CD4-positive, alpha-beta T cell treated with Interleukin-2 at 100 ng/mL for 4 hours (primary cell): ENCODE results near the gene NRL.
A peak's percentile ranks its signal among the peaks of the same experiment; 100 is the strongest.

ENCODE experiments used
- DNase-seq: peaks from one replicate; pipeline ENCODE4 v3.0.0-alpha.2; 2020; ENCODE audit warnings: low spot score

NRL gene

GRCh38 chr14:24098927-24099813 is 15.6 kb downstream of the NRL start:
- no peak for DNase-seq

DNA sequence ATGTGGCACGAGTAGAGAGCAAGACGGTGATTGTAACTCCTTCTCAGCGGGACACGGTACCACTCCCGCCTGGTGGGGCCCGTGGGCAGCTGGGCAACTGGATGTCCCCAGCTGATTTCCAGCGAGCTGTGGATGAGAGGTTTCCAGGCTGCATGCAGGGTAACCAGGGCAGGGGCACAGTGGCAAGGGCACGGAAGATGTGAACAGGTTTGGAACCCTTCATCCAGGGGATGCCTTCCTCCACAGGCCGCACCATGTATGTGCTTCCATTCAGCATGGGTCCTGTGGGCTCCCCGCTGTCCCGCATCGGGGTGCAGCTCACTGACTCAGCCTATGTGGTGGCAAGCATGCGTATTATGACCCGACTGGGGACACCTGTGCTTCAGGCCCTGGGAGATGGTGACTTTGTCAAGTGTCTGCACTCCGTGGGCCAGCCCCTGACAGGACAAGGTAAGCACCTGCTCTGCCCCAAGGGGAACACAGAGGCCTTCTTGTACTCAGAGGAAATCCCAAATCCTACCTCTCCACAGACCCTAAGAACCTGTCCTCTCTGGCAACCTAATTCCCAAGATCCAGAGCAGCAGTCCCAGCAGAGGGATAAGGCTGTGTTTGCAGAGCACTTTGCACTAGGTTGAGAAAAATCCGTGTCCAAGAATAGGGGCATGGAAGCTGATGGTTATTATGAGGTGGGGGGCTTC is 16.4 kb downstream of the NRL start:
- DNase-seq: no peak

DNA sequence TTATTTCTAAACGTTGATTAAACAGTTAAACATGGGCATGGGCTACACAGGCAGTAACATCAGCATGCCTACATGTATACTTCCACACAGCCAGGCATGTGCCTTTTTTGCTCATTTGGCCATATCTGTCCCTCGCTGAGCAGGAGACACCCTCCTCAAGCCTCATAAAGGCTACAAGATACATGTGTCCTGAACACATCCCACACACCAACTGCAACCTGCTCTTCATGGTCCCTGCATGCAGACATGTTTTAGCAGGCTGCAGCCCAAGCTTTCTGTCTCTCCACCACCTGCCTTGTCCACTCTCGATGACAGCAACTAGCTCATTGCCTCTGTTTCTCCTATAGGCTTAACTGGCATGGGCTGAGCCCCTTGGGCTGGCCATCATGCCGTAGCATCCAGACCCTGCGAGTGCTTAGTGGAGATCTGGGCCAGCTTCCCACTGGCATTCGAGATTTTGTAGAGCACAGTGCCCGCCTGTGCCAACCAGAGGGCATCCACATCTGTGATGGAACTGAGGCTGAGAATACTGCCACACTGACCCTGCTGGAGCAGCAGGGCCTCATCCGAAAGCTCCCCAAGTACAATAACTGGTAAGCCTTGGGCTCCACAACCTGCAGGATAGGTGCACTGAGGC is 18.1 kb downstream of the NRL start:
- DNase-seq: no peak

DNA sequence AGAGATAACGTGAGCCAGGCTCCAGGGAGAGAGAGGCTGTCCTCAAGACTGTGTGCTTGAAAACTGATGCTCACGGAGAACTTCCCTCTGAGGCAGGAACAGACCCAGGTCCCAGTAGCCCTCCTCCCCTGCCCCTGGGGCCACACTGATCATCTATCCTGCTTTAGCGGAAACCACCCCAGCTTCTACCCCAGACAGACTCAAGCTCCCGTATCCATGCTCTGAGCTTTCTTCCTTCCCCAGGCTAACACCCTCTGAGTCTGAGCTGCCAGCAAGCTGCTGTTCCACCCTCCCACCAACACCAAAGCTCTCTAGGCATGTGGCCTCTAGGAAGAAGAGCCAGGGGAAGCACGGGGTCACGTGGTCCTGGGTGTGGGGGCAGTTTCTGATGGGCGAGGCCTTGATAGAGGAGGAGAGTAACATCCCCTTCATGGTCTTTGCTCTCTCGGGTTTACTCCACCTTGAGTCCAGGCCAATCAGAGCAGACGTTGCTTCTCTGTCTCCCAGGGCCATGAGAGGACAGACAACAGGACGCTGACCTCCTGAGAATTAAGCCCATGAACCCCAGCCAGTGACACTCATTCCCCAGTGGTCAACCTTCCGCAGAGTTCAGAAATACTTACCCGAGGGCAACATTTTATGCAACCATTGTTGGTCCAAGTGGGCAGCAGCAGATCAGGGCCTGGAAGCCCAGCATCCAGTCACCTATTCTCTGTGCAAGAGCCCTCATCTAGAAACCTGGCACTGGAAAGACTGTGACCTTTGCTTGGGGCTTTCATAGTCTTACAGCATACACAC is 19.3 kb downstream of the NRL start:
- peak; percentile 17 for DNase-seq

- DNase-seq: no peak
These were observed 19.9 kb downstream of the NRL start for GRCh38 chr14:24094841-24095270.

- peak; percentile 57 for DNase-seq
These were observed 20.6 kb downstream of the NRL start, which contains the start of gene PCK2 for GRCh38 chr14:24093901-24094840. Gene PCK2, plus strand, starts transcription at chr14:24094311. Its CDS starts 95 bp downstream, at chr14:24094406.

DNA sequence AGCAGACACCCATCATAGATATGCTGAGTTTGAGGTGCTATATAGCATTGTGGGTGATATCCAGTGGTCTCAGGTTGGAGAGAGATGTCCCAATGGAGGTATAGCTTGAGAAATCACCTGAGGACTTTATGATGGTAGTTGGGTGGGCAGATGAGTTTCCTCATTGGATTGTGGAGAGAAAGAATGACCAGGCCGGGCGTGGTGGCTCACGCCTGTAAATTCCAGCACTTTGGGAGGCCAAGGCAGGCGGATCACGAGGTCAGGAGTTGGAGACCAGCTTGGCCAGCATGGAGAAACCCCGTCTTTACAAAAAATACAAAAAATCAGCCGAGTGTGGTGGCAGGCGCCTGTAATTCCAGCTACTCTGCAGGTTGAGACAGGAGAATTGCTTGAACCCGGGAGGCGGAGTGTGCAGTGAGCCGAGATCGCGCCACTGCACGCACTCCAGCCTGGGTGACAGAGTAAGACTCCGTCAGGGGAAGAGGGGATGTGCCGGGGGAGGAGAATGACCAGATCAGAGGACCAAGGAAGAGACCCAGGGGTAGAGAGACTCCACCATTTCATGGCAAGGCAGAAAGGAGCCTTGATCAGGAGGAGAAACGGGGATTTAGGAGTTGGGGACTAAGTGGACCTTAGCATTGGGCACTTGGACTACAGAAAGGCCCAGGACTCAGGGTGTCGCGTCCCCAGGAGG is 21.4 kb downstream of the NRL start:
- DNase-seq: no peak

GRCh38 chr14:24092505-24093206 is 22.1 kb downstream of the NRL start:
- no peak for DNase-seq

GRCh38 chr14:24092110-24092504 is 22.6 kb downstream of the NRL start:
- DNase-seq: no peak

- DNase-seq: no peak
These were observed 24.9 kb downstream of the NRL start for GRCh38 chr14:24089890-24090289.

- no peak for DNase-seq
These were observed 26.7 kb downstream of the NRL start for GRCh38 chr14:24088095-24088494.

GRCh38 chr14:24087004-24087403 is 27.7 kb downstream of the NRL start:
- no peak for DNase-seq

DNA sequence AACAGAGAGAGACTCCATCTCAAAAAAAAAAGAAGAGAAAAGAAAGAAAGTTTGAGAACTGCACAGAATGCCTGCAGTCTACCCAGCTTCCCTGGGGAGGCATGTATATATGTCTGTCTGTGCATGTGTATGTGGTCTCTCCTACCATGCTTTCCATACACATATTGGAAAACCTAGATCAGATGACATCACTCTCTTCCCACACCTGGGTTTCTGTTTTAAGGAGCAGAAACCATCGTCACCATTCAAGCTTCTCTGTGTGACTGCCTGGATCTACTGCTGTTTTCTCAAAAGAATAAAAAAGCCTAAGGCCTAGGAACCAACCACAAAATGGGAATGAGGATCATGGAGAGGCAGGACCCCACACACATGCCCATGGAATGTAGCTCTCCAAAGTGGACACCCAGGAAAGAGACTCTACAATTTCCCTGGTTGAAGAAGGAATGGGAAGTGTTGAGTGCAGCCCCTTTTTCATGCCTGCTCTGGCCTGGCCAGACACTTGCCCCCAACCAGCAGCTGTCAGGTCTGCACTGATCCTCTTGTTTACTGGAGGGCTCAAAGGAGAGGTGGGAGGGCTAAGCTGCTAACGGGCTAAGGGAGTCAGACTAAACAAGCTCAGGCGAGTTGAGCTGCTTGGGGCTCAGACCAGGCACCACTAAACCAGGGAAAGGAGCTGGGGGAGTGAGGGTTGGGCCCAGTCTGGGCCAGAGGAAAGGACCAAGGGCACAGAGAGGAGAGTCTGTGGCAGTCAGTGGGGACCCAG is 28.4 kb downstream of the NRL start:
- no peak for DNase-seq

GRCh38 chr14:24085215-24085614 is 29.5 kb downstream of the NRL start:
- DNase-seq: no peak

DNA sequence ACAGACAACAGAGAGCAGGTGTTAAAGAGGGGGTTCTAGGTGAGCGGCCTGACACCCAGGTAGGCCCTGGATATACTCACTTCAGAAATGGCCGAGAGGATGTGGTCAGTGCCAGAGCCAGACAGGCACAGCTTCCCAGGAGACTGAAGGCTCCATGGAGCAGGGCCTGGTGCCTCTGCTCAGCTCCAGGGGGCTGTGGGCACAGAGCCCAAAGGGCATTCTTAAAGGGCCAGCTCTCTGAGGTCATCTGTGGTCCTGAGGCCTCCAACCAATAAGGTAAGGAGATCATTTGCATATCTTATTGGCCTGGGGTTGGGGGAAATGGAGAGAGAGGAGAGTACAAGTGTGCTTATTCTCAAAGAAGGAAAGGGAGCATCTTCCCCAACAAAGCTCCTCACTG is 30.3 kb downstream of the NRL start:
- no peak for DNase-seq

- DNase-seq: no peak
These were observed 31.3 kb downstream of the NRL start for GRCh38 chr14:24083462-24083861.

DNA sequence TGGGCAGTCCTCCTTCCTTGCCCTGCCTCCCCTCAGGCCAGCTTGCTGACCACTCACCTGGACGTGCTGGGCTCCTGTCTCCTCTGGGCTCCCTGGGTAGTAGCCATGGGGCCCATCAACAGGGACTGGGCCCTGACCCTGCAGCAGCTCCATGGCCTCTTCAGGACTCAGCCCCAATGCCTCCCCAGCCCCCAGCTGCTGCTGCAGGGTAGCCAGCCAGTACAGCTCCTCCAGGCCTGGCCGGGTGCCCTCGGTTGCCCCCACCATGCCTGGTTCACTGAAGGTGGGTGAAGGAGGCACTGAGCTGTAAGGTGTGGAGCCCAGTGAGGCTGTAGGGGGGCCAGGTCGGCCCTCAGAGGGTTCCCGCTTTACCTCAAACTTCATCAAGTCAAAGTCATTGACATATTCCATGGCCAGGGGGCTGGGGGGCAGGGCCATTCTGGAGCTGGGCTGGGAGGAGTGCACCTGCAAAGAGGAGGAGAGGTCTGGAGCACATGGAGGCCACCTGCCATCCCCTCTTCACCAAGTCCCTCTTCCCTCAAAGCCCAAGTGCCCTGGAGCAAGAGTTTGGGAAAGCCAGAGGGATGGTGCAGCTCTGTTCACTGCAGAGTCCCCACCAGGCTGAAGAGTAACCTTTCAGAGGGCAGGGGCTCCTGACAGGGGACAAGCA is 32.2 kb downstream of the NRL start:
- no peak for DNase-seq

- DNase-seq: no peak
These were observed 33.0 kb downstream of the NRL start for GRCh38 chr14:24081739-24082211.
